A549 (cell line): ENCODE results near the gene CDYL.

Source experiments
- CBX2 ChIP-seq: fragments of 200-600 bp; sonication (generic); IDR thresholded peaks from 2 replicates; pipeline ENCODE4 v1.6.1; 2016; ENCODE audit warnings: low read depth, mild to moderate bottlenecking, borderline replicate concordance
- CHD4 ChIP-seq: fragments of 200-600 bp; sonication (generic); IDR thresholded peaks from 2 replicates; pipeline ENCODE4 v1.6.1; 2016; ENCODE audit warnings: antibody characterized with exemption, mild to moderate bottlenecking, borderline replicate concordance
- CTCF ChIP-seq: fragments of >200 bp; sonication (Bioruptor Twin); formaldehyde crosslinking; IDR thresholded peaks from 3 replicates; pipeline ENCODE4 v1.5.1; 2016
- EP300 ChIP-seq, 2 experiments: fragments of >200 bp; sonication (Bioruptor Twin); formaldehyde crosslinking; IDR thresholded peaks; 2 replicates in 1 of 2; 3 replicates in 1 of 2; pipeline ENCODE4 v1.6.1; 2016 to 2017
- ESRRA ChIP-seq: fragments of 150-350 bp; IDR thresholded peaks from 2 replicates; pipeline ENCODE4 v1.6.1; 2014; ENCODE audit warnings: mild to moderate bottlenecking, low read length, borderline replicate concordance
- HDAC2 ChIP-seq: fragments of 200-600 bp; sonication (generic); IDR thresholded peaks from 2 replicates; pipeline ENCODE4 v1.6.1; 2016
- MYC ChIP-seq: IDR thresholded peaks from 2 replicates; pipeline ENCODE4 v1.6.1; 2012; ENCODE audit warnings: mild to moderate bottlenecking, inconsistent platforms, low read length, improper control_type of control experiment, borderline replicate concordance
- POLR2A ChIP-seq: IDR thresholded peaks from 2 replicates; pipeline ENCODE4 v1.6.1; 2012; ENCODE audit warnings: mild to moderate bottlenecking, low read length
- SREBF2 ChIP-seq: fragments of 450-650 bp; IDR thresholded peaks from 2 replicates; pipeline ENCODE4 v1.6.1; 2014; ENCODE audit warnings: mild to moderate bottlenecking, moderate library complexity
- TP53 ChIP-seq: fragments of 250-450 bp; sonication (Bioruptor Pico); IDR thresholded peaks from 2 replicates; pipeline ENCODE4 v1.5.0; 2021; ENCODE audit warnings: mild to moderate bottlenecking, moderate library complexity
- ZSCAN20 ChIP-seq: fragments of 250-450 bp; sonication (Bioruptor Pico); IDR thresholded peaks from 2 replicates; pipeline ENCODE4 v1.8.0; 2022; ENCODE audit warnings: mild to moderate bottlenecking, moderate library complexity
- TF ChIP-seq, protein P1 (sequence below): fragments of 200-600 bp; sonication (generic); IDR thresholded peaks from 2 replicates; pipeline ENCODE4 v1.6.1; 2016; ENCODE audit warnings: antibody characterized with exemption, mild to moderate bottlenecking, moderate library complexity
- TF ChIP-seq, protein P2 (sequence below): IDR thresholded peaks from 2 replicates; pipeline ENCODE4 v1.6.1; 2012

- TF ChIP-seq CTCF (no peak), TP53 (CRISPR knock-in tag) (no peak), ZSCAN20 (no peak), POLR2A (no peak), HDAC2 (no peak), MYC (no peak), CHD4 (no peak), CBX2 (no peak), EP300 (IDR thresholded peaks at IDR 0.05) (no peak), SREBF2 (no peak), ESRRA (no peak)
- TF ChIP-seq, protein P1, sequence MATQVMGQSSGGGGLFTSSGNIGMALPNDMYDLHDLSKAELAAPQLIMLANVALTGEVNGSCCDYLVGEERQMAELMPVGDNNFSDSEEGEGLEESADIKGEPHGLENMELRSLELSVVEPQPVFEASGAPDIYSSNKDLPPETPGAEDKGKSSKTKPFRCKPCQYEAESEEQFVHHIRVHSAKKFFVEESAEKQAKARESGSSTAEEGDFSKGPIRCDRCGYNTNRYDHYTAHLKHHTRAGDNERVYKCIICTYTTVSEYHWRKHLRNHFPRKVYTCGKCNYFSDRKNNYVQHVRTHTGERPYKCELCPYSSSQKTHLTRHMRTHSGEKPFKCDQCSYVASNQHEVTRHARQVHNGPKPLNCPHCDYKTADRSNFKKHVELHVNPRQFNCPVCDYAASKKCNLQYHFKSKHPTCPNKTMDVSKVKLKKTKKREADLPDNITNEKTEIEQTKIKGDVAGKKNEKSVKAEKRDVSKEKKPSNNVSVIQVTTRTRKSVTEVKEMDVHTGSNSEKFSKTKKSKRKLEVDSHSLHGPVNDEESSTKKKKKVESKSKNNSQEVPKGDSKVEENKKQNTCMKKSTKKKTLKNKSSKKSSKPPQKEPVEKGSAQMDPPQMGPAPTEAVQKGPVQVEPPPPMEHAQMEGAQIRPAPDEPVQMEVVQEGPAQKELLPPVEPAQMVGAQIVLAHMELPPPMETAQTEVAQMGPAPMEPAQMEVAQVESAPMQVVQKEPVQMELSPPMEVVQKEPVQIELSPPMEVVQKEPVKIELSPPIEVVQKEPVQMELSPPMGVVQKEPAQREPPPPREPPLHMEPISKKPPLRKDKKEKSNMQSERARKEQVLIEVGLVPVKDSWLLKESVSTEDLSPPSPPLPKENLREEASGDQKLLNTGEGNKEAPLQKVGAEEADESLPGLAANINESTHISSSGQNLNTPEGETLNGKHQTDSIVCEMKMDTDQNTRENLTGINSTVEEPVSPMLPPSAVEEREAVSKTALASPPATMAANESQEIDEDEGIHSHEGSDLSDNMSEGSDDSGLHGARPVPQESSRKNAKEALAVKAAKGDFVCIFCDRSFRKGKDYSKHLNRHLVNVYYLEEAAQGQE = no peak
- TF ChIP-seq, protein P2, sequence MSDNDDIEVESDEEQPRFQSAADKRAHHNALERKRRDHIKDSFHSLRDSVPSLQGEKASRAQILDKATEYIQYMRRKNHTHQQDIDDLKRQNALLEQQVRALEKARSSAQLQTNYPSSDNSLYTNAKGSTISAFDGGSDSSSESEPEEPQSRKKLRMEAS = no peak
Observed at GRCh38 chr6:4905826-4906225, 129.6 kb downstream of the CDYL start.
